HepG2 (cell line): ENCODE results near the gene RDH8.

Experiments used
- FOXJ3 ChIP-seq: sonication (generic); formaldehyde crosslinking; IDR thresholded peaks from 2 replicates; pipeline ENCODE4 v1.4.0; 2020; ENCODE audit warnings: missing genetic modification reagents, mild to moderate bottlenecking, borderline replicate concordance
- NFIC ChIP-seq: IDR thresholded peaks from 2 replicates; pipeline ENCODE4 v1.6.1; 2012; ENCODE audit warnings: mild to moderate bottlenecking, low read length, inconsistent platforms
- SMAD1 ChIP-seq: sonication (generic); formaldehyde crosslinking; IDR thresholded peaks from 2 replicates; pipeline ENCODE4 v1.4.0; 2020; ENCODE audit warnings: missing genetic modification reagents, low read depth, mild to moderate bottlenecking, borderline replicate concordance
- ZNF484 ChIP-seq: sonication (generic); formaldehyde crosslinking; IDR thresholded peaks from 2 replicates; pipeline ENCODE4 v1.5.1; 2020; ENCODE audit warnings: mild to moderate bottlenecking, low read depth, missing genetic modification reagents, borderline replicate concordance
- ZNF777 ChIP-seq: sonication (generic); formaldehyde crosslinking; IDR thresholded peaks from 2 replicates; pipeline ENCODE4 v1.4.0; 2020; ENCODE audit warnings: missing genetic modification reagents
- TF ChIP-seq, protein P1 (sequence below): sonication (generic); formaldehyde crosslinking; IDR thresholded peaks from 2 replicates; pipeline ENCODE4 v1.5.0; 2020; ENCODE audit warnings: mild to moderate bottlenecking, missing genetic modification reagents, moderate library complexity
- TF ChIP-seq, protein P2 (sequence below): sonication (generic); formaldehyde crosslinking; IDR thresholded peaks from 2 replicates; pipeline ENCODE4 v1.4.0; 2020; ENCODE audit warnings: missing genetic modification reagents

DNA sequence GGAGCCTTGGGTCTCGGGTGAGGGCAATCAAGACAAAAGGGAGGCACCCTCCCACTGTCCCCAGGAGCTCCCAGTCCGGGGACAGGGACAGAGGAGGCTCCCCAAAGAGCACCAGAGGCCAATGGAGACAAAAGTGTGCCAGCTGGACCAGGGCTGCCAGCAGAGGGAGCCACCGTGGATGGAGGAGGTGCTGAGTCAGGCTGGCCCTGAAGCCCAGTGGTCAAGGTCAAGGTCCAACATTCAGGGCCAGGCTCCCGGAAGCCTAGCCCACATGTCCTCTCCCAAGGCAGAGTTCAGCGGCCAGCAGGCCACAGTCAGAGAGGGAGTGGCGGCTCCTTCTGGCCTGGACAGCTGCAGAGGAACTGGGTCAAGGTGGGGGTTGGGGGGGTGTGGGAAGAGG lies 11.4 kb upstream of the RDH8 start:
- TF ChIP-seq, protein P1, sequence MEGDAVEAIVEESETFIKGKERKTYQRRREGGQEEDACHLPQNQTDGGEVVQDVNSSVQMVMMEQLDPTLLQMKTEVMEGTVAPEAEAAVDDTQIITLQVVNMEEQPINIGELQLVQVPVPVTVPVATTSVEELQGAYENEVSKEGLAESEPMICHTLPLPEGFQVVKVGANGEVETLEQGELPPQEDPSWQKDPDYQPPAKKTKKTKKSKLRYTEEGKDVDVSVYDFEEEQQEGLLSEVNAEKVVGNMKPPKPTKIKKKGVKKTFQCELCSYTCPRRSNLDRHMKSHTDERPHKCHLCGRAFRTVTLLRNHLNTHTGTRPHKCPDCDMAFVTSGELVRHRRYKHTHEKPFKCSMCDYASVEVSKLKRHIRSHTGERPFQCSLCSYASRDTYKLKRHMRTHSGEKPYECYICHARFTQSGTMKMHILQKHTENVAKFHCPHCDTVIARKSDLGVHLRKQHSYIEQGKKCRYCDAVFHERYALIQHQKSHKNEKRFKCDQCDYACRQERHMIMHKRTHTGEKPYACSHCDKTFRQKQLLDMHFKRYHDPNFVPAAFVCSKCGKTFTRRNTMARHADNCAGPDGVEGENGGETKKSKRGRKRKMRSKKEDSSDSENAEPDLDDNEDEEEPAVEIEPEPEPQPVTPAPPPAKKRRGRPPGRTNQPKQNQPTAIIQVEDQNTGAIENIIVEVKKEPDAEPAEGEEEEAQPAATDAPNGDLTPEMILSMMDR (CRISPR knock-in tag): peak; percentile 91
- TF ChIP-seq SMAD1 (CRISPR knock-in tag) (0 out of 2 replicates have a peak, but pooled peaks have one; percentile 36), ZNF777 (CRISPR knock-in tag) (no peak), ZNF484 (CRISPR knock-in tag) (no peak), NFIC (no peak), FOXJ3 (CRISPR knock-in tag) (no peak)
- TF ChIP-seq, protein P2, sequence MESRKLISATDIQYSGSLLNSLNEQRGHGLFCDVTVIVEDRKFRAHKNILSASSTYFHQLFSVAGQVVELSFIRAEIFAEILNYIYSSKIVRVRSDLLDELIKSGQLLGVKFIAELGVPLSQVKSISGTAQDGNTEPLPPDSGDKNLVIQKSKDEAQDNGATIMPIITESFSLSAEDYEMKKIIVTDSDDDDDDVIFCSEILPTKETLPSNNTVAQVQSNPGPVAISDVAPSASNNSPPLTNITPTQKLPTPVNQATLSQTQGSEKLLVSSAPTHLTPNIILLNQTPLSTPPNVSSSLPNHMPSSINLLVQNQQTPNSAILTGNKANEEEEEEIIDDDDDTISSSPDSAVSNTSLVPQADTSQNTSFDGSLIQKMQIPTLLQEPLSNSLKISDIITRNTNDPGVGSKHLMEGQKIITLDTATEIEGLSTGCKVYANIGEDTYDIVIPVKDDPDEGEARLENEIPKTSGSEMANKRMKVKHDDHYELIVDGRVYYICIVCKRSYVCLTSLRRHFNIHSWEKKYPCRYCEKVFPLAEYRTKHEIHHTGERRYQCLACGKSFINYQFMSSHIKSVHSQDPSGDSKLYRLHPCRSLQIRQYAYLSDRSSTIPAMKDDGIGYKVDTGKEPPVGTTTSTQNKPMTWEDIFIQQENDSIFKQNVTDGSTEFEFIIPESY (CRISPR knock-in tag): 0 out of 2 replicates have a peak, but pooled peaks have one; percentile 35
